Activated naive CD8-positive, alpha-beta T cell treated with anti-CD3 and anti-CD28 coated beads, Interleukin-2, amount 10 ng/mL, durations not matched to agents 7 days and 5 days (primary cell): Measurements from ENCODE around the gene HOXC6. TPM values are rescaled to one million over a fixed set of nuclear protein-coding genes. Genes with fewer than 3 reads are reported as not detected.
A peak's percentile ranks its signal among the peaks of the same experiment; 100 is the strongest.

Experiments
- ATAC-seq: fragments of 150-1000 bp; cut with Tn5 transposase; one replicate; pipeline ENCODE4 v1.10.0; 2021; ENCODE audit warnings: low read depth, moderate library complexity
- POLR2A ChIA-PET: fragments of 350-600 bp; sonication (Branson Sonifier 250); formaldehyde crosslinking; loops from one replicate; lab custom pipeline; 2021; ENCODE audit warnings: antibody characterized with exemption; lab: Charles Lee
- DNase-seq: peaks from one replicate; pipeline ENCODE4 v3.0.0; 2021
- H3K27ac Mint-ChIP-seq: one replicate; pipeline ENCODE4 v1.8.0; 2022; ENCODE audit warnings: mild to moderate bottlenecking, mixed read lengths
- H3K27me3 Mint-ChIP-seq: one replicate; pipeline ENCODE4 v1.8.0; 2022; ENCODE audit warnings: mild to moderate bottlenecking, moderate library complexity, mixed read lengths
- H3K36me3 Mint-ChIP-seq: one replicate; pipeline ENCODE4 v1.8.0; 2021; ENCODE audit warnings: mild to moderate bottlenecking, mixed read lengths
- H3K4me1 Mint-ChIP-seq: one replicate; pipeline ENCODE4 v1.8.0; 2021; ENCODE audit warnings: mixed read lengths
- H3K4me3 Mint-ChIP-seq: one replicate; pipeline ENCODE4 v1.8.0; 2022; ENCODE audit warnings: mild to moderate bottlenecking, moderate library complexity, mixed read lengths
- H3K9me3 Mint-ChIP-seq: one replicate; pipeline ENCODE4 v1.8.0; 2021; ENCODE audit warnings: mixed read lengths
- total RNA-seq, 2 experiments: library from RNA; stranded (reverse); gene quantifications; one replicate each; pipeline ENCODE4 v1.2.3, GENCODE V29; 2021

Gene HOXC6
- total RNA-seq, 2 experiments from 2014 or later = not detected

GRCh38 chr12:53985994-53986685 is 42.1 kb upstream of the HOXC6 start:
- no peak overlapping the region for H3K4me3 Mint-ChIP-seq
- H3K27me3 Mint-ChIP-seq = peaks cover 95% of the 10 kb centered on the region
- DNase-seq = no peak
- no peaks in the 10 kb centered on the region for H3K36me3 Mint-ChIP-seq
- no peaks in the 10 kb centered on the region for H3K9me3 Mint-ChIP-seq
- H3K27ac Mint-ChIP-seq = no peak overlapping the region
- POLR2A ChIA-PET = no interaction called here
- ATAC-seq = no peak
- H3K4me1 Mint-ChIP-seq = peaks cover 27% of the 10 kb centered on the region

GRCh38 chr12:53986686-53987483 is 41.4 kb upstream of the HOXC6 start:
- ATAC-seq (no peak), DNase-seq (no peak)
- peaks cover 95% of the 10 kb centered on the region for H3K27me3 Mint-ChIP-seq
- POLR2A ChIA-PET = no interaction called here
- no peak overlapping the region for H3K27ac Mint-ChIP-seq
- H3K4me3 Mint-ChIP-seq = no peak overlapping the region
- H3K36me3 Mint-ChIP-seq = no peaks in the 10 kb centered on the region
- peaks cover 27% of the 10 kb centered on the region for H3K4me1 Mint-ChIP-seq
- H3K9me3 Mint-ChIP-seq = no peaks in the 10 kb centered on the region

- Mint-ChIP-seq H3K9me3 (no peaks in the 10 kb centered on the region), H3K27ac (no peak overlapping the region), H3K27me3 (peaks cover 95% of the 10 kb centered on the region), H3K4me1 (peaks cover 27% of the 10 kb centered on the region), H3K4me3 (no peak overlapping the region), H3K36me3 (no peaks in the 10 kb centered on the region)
- no peak for DNase-seq
- POLR2A ChIA-PET = interaction anchor here (0.7 kb wide), 1 partner anchor 202 kb away, joined by 3 read pairs; no protein-coding TSS in a partner anchor
- ATAC-seq = no peak
Measured at GRCh38 chr12:53987787-53988230, 40.4 kb upstream of the HOXC6 start.

GRCh38 chr12:53988541-53989226 is 39.6 kb upstream of the HOXC6 start:
- H3K9me3 Mint-ChIP-seq = no peaks in the 10 kb centered on the region
- DNase-seq (no peak), ATAC-seq (no peak)
- no peaks in the 10 kb centered on the region for H3K36me3 Mint-ChIP-seq
- H3K4me3 Mint-ChIP-seq = peak overlapping the region; percentile 44
- peaks cover 95% of the 10 kb centered on the region for H3K27me3 Mint-ChIP-seq
- H3K27ac Mint-ChIP-seq = no peak overlapping the region
- POLR2A ChIA-PET = no interaction called here
- H3K4me1 Mint-ChIP-seq = peaks cover 24% of the 10 kb centered on the region

- DNase-seq (no peak), ATAC-seq (peak; percentile 31)
- Mint-ChIP-seq H3K36me3 (no peaks in the 10 kb centered on the region), H3K9me3 (no peaks in the 10 kb centered on the region), H3K27me3 (peaks cover 97% of the 10 kb centered on the region), H3K4me3 (peak overlapping the region; percentile 44), H3K27ac (no peak overlapping the region), H3K4me1 (peaks cover 29% of the 10 kb centered on the region)
- POLR2A ChIA-PET = no interaction called here
Measured at GRCh38 chr12:53989227-53990113, 38.8 kb upstream of the HOXC6 start.

- Mint-ChIP-seq H3K9me3 (no peaks in the 10 kb centered on the region), H3K4me1 (peaks cover 28% of the 10 kb centered on the region), H3K36me3 (no peaks in the 10 kb centered on the region), H3K27ac (no peak overlapping the region), H3K4me3 (no peak overlapping the region), H3K27me3 (peaks cover 97% of the 10 kb centered on the region)
- DNase-seq (no peak), ATAC-seq (no peak)
- POLR2A ChIA-PET = no interaction called here
Measured at GRCh38 chr12:53990311-53991076, 37.7 kb upstream of the HOXC6 start.

GRCh38 chr12:53991077-53991460 is 37.2 kb upstream of the HOXC6 start:
- Mint-ChIP-seq H3K4me1 (peaks cover 28% of the 10 kb centered on the region), H3K4me3 (no peak overlapping the region), H3K9me3 (no peaks in the 10 kb centered on the region), H3K27me3 (peaks cover 100% of the 10 kb centered on the region), H3K36me3 (peaks cover 2% of the 10 kb centered on the region), H3K27ac (no peak overlapping the region)
- POLR2A ChIA-PET = no interaction called here
- DNase-seq = no peak
- no peak for ATAC-seq

GRCh38 chr12:53992377-53992889 is 35.8 kb upstream of the HOXC6 start:
- H3K36me3 Mint-ChIP-seq = peaks cover 2% of the 10 kb centered on the region
- DNase-seq (no peak), ATAC-seq (no peak)
- peaks cover 31% of the 10 kb centered on the region for H3K4me1 Mint-ChIP-seq
- H3K27me3 Mint-ChIP-seq = peaks cover 100% of the 10 kb centered on the region
- POLR2A ChIA-PET = no interaction called here
- no peak overlapping the region for H3K4me3 Mint-ChIP-seq
- H3K9me3 Mint-ChIP-seq = no peaks in the 10 kb centered on the region
- no peak overlapping the region for H3K27ac Mint-ChIP-seq

- Mint-ChIP-seq H3K27ac (peak overlapping the region; percentile 23), H3K27me3 (peaks cover 100% of the 10 kb centered on the region), H3K4me3 (no peak overlapping the region), H3K36me3 (peaks cover 2% of the 10 kb centered on the region), H3K9me3 (no peaks in the 10 kb centered on the region), H3K4me1 (peaks cover 29% of the 10 kb centered on the region)
- DNase-seq (no peak), ATAC-seq (no peak)
- POLR2A ChIA-PET = no interaction called here
Measured at GRCh38 chr12:53993162-53994008, 34.9 kb upstream of the HOXC6 start.

GRCh38 chr12:53994009-53994263 is 34.3 kb upstream of the HOXC6 start:
- Mint-ChIP-seq H3K9me3 (no peaks in the 10 kb centered on the region), H3K36me3 (peaks cover 2% of the 10 kb centered on the region), H3K27ac (peak overlapping the region; percentile 66), H3K27me3 (peaks cover 100% of the 10 kb centered on the region), H3K4me3 (peak overlapping the region; percentile 37), H3K4me1 (peaks cover 27% of the 10 kb centered on the region)
- DNase-seq (no peak), ATAC-seq (no peak)
- POLR2A ChIA-PET = no interaction called here

- Mint-ChIP-seq H3K4me1 (peaks cover 22% of the 10 kb centered on the region), H3K36me3 (peaks cover 2% of the 10 kb centered on the region), H3K27ac (peak overlapping the region; percentile 66), H3K27me3 (peaks cover 100% of the 10 kb centered on the region), H3K9me3 (no peaks in the 10 kb centered on the region), H3K4me3 (peak overlapping the region; percentile 86)
- POLR2A ChIA-PET = no interaction called here
- no peak for DNase-seq
- no peak for ATAC-seq
Measured at GRCh38 chr12:53994264-53995001, 33.8 kb upstream of the HOXC6 start.
